GM18507 (cell line): ENCODE measurements around the gene CABCOCO1.

Experiments used
- DNase-seq: peaks from one replicate; pipeline ENCODE4 v3.0.0; 2011; ENCODE audit warnings: low read depth; ENCODE audit not compliant: insufficient read length; ENCODE audit errors: extremely low spot score
- FAIRE-seq: peaks from 2 replicates; lab custom pipeline; 2011; peaks lifted over from hg19 to GRCh38; lab: Jason Lieb, UNC

Gene CABCOCO1

GRCh38 chr10:61797304-61798153 lies 134.8 kb downstream of the CABCOCO1 start:
- FAIRE-seq (no peak), DNase-seq (no peak)

- DNase-seq (no peak), FAIRE-seq (no peak)
Observed at GRCh38 chr10:61798713-61799112, 136.0 kb downstream of the CABCOCO1 start.

GRCh38 chr10:61801484-61801883 lies 138.8 kb downstream of the CABCOCO1 start:
- FAIRE-seq, result no peak

GRCh38 chr10:61803269-61803668 lies 140.5 kb downstream of the CABCOCO1 start:
- FAIRE-seq, result no peak

More at GRCh38 chr10:61801484-61801883, 138.8 kb downstream of the CABCOCO1 start:
- DNase-seq, result no peak

DNA sequence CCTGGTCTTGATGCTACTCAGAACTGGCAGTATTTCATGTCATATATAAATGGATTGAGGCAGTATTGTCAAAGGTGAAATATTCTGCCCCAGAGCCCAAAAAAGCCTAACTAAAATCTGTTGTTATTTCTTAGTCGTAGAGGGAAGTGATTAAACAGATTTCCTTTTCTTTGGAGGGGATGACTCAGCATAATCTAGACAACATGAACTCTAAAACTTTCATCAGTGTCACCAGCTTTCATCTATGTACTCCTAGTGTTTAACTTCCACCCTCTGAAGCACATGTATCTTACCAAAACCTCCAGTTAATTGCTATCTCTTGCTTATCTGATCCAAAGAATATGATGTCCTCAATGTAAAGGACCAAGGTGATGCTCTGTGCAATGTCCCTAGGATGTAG lies 141.7 kb downstream of the CABCOCO1 start:
- FAIRE-seq, result no peak
- no peak for DNase-seq

More at GRCh38 chr10:61803269-61803668, 140.5 kb downstream of the CABCOCO1 start:
- DNase-seq, result no peak

DNA sequence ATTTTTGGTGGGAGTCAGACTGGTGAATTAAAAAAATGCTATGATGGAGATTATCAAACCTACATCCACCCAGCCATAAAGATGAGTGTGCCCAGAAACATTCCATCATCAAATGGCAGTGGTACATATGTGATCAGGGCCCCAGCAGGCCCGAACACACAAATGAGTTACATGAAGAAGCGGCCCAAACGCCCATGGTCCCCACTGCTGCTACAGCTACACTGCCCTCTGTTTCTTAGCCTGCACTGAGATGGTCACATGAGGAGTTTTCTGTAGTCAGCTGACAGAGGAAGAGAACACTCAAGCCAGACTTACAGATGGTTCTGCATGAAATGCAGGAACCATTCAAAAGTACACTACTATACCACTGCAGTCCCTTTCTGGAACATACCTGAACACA lies 142.4 kb downstream of the CABCOCO1 start:
- FAIRE-seq, result no peak
- DNase-seq, result no peak

GRCh38 chr10:61810263-61810662 lies 147.5 kb downstream of the CABCOCO1 start:
- FAIRE-seq (no peak), DNase-seq (no peak)

DNA sequence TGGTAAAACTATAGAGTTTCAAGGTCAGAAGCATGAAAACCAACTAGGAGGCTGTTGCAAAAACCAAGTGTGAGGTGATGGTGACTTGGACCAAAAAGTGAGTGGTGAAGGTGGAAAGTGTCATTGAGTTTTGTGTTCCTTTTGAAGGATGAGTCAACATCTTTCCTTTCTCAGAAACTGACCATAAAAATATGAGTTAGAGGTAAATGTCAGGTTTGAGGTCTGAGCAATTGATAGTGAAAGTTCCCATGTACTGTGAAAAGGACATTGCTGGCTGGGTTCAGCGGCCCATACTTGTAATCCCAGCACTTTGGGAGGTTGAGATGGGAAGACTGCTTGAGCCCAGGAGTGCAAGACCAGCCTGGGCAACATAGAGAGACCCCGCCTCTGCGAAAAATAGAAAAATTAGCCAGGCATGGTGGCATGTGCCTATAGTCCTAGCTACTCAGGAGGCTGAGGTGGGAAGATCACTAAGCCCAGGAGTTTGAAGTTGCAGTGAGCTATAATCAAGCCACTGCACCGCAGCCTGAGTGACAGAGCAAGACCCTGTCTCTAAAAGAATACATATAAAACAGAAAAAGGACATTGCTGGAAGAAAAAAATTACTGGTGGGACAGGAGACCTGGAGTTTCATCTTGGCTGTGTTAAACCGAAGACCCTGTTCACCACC lies 149.5 kb downstream of the CABCOCO1 start:
- DNase-seq (no peak), FAIRE-seq (peak; percentile 5)

GRCh38 chr10:61812920-61813319 lies 150.2 kb downstream of the CABCOCO1 start:
- no peak for DNase-seq
- FAIRE-seq, result no peak

- no peak for FAIRE-seq
Observed at GRCh38 chr10:61814160-61814559, 151.4 kb downstream of the CABCOCO1 start.

GRCh38 chr10:61815496-61815895 lies 152.8 kb downstream of the CABCOCO1 start:
- FAIRE-seq, result no peak
- DNase-seq, result no peak

More at GRCh38 chr10:61814160-61814559, 151.4 kb downstream of the CABCOCO1 start:
- no peak for DNase-seq
